ENCODE measurements around the gene VWC2.

Gene VWC2

GRCh38 chr7:49852619-49853462 lies 79.4 kb downstream of the VWC2 start:
- DNase-seq, result peak; percentile 7

DNA sequence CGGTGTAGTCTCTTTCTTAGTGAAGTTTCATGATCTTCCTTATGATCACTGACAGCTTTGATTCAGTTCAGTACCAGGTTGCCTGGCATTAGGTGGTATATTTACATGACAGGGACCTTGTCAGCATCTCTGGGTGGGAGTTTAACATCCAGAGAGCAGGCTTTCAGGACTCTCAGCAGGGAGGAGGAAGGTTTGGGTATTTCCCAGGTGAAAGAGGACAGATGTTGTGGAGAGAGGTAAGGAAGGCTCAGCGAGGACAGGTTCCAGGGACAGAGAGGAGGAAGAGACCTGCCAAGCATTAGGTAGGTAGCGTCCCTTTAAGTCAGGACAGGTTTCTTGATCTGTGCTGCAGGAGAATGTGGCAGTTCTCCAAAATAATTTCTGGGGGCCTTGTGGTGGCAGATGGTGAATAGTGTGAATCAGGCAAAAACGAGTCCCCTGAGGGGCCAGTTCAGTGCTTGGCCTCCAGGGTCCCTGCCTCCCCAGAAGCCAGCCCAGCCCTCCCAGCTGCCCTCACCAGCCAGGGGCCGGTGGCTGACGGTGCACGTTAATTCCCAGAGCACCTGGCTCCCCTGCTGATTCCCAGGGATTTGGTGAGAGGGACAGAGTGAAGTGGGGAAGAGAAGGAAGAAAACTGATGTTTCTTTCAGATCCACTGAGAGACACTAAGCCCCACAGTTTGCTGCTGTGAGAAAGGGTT lies 82.0 kb downstream of the VWC2 start:
- no peak for DNase-seq

DNA sequence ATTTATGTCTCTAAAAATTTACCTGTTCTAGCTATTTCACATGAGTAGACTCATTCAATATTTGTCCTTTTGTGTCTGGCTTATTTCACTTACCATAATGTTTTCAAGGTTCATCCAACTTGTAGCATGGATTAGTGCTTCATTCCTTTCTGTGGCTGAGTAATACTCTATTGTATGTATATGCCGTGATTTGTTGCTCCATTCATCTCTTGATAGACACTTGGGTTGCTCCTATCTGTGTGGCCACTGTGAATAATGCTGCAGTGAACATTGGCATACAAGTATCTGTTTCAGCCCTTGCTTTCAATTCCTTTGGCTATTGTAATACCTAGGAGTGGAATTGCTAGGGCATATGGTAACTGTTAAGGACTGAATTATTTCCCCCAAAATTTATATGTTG lies 86.9 kb downstream of the VWC2 start:
- DNase-seq, result no peak

- DNase-seq, result no peak
These were observed 92.8 kb downstream of the VWC2 start for GRCh38 chr7:49866076-49866735.

GRCh38 chr7:49866910-49867309 lies 93.5 kb downstream of the VWC2 start:
- no peak for DNase-seq

- DNase-seq, result no peak
These were observed 100.0 kb downstream of the VWC2 start for GRCh38 chr7:49873420-49873819.

- no peak for DNase-seq
These were observed 101.9 kb downstream of the VWC2 start for GRCh38 chr7:49875336-49875735.

DNA sequence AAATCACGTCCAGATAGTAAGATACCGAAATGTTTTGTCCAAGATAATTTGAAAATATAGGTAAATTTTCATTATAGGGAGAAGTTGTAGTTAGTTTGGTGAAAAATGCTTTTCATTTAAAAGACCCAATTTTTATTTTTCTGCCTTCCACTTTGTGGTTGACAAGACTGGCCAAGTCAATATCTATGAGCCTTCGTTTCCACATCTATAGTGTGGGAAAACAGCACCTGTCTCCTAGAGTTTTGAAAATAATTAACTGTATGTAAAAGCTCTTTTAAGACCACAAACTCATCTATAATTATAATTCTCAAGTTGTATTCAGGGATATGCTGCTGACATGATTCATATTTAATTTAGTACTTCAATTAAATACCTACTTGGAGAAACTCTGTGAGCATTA lies 102.8 kb downstream of the VWC2 start:
- no peak for DNase-seq

DNA sequence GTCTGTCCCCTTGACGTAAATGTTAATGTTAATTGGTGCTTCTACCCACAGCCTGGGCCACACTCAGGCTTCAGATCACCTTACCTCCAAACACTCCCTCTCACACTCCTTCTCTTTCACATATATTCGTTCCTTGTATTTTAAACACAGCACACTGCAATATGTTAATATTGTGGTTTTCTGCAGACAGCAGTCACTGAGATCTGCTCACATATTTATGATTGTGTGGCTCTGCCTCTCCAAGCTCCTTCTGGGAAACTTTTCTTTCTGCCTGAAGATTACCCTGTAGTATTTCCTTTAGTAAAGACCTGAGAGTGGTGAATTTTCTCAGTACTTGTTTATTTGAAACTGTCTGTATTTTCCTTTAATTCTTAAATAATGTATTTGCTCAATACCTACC lies 104.7 kb downstream of the VWC2 start:
- DNase-seq, result no peak

DNA sequence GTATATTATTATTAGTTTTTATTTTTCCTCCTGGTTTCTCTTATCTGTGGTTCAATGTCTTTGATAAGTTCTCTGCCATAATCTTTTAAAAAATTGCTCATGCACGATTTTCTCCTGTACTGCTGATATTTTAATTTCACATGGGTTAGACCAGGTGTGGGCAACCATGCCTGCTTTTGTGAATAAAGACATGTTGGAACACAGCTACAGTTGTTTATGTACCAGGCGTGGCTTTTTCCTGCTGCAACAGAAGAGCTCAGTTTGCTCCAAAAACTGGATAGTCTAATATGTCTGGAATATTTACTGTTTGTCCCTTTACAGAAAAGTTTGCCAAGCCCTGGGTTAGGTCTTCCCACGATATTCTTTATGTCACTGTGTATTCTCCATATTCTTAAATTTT lies 105.2 kb downstream of the VWC2 start:
- DNase-seq, result no peak

GRCh38 chr7:49883933-49884332 lies 110.5 kb downstream of the VWC2 start:
- no peak for DNase-seq

DNA sequence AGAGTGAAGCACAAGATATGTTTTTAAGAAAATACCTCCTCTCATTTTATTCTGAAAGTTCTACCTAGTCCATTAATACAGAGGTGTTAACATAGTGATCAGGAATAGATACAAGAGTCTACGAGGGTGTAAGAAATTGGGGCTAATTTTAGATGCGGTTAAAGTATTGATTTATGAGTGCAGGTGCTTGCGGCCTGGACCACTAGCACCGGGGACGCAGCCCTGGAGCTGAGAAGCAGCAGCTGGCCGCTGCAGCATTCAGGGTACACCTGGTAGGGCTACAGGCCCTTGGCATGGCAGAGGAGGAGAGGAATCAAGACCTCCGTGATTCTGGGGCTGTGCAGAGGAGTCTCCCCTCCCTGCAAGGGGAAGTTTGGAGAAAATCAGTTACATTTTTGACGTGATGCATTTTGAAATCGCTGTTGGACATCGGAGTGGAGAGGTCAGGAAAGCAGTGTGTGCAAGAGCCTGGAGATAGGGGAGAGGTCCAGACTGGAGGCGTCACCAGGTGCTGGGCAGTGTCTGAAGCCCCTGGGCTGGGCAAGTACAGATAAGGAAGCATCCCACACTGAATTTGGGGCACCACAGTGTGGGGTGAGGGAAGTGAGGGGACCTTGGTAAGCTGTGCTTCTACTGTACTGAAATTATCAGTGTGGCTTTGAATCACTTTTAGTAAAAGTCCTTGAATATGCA lies 112.3 kb downstream of the VWC2 start:
- peak; percentile 51 for DNase-seq

DNA sequence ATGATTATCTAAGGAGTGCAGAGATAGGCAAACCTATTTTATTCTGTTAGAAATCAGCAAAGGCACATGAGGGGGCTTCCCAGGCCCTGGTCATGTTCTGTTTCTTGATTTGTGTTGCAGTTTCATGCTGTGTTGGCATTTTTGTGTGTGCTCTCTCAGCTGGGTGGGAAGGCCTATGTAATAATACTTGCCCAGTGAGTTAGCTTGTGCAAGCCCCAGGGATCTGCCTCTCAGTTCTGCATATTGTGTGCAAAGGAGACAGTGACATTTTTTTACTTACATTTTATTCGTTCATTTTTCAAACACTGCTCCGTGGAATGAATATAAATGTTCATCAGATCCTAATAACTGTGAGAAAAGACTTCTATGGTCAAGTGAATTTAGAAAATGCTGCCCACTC lies 119.0 kb downstream of the VWC2 start:
- no peak for DNase-seq

DNA sequence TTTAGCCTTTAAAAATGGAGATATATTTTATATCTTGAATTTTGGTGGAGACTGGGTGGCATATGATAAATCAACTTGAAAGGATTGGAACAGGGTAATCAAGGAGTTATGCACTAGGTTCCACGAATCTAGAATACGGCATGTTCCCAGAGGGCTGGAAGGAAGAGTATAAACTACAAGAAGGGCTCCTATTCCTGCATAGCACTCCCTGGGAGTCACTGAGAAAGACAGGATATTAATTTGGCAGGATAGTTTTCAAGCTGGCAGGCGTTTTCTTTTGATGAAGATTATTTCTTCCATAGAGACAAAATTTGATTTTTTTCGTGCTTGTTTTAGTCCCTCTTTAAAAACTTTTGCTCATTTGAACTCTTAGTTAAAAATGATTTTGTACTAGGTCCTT lies 119.7 kb downstream of the VWC2 start:
- no peak for DNase-seq

GRCh38 chr7:49894543-49894942 lies 121.1 kb downstream of the VWC2 start:
- DNase-seq, result no peak

GRCh38 chr7:49911909-49912308 lies 138.5 kb downstream of the VWC2 start:
- DNase-seq, result no peak

GRCh38 chr7:49926720-49927119 lies 153.3 kb downstream of the VWC2 start:
- DNase-seq, result no peak

DNA sequence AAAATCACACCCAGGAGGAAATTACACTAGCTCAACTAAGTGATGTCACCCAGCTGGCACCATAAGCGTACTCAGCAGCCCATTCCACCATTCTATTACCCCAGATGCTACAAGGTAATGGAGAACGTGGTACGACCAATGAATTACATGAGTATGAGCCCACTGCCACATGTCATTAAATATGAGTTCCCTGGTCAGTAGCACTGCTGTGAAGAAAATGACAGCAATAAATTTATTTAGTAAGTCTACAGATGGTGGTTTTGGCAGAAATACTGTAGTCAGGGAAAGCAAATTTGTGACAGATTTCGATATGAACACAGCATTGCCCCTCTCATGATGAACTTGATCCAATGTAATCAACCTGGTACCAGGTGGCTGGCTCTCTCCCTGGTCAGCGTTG lies 154.2 kb downstream of the VWC2 start:
- no peak for DNase-seq

GRCh38 chr7:49928787-49929186 lies 155.3 kb downstream of the VWC2 start:
- no peak for DNase-seq

DNA sequence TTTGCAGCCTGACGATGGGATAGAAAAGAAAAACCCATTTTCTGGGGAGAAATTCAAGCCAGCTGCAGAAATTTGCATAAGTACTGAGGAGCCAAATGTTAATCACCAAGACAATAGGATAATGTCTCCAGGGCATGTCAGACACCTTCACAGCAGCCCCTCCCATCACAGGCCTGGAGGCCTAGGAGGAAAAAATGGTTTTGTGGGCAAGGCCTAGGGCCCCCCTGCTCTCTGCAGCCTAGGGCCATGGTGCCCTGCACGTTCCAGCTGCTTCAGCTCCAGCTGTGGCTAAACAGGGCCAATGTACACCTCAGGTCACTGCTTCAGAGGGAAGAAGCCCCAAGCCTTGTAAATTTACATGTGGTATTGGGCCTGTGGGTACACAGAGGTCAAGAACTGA lies 158.2 kb downstream of the VWC2 start:
- no peak for DNase-seq

- no peak for DNase-seq
These were observed 164.2 kb downstream of the VWC2 start for GRCh38 chr7:49937608-49938007.

Data from SHP77 treated with DMSO at 0.1 percent for 48 hours (cell line).